ENCODE results near the gene ATG14.

- TF ChIP-seq, protein P1, sequence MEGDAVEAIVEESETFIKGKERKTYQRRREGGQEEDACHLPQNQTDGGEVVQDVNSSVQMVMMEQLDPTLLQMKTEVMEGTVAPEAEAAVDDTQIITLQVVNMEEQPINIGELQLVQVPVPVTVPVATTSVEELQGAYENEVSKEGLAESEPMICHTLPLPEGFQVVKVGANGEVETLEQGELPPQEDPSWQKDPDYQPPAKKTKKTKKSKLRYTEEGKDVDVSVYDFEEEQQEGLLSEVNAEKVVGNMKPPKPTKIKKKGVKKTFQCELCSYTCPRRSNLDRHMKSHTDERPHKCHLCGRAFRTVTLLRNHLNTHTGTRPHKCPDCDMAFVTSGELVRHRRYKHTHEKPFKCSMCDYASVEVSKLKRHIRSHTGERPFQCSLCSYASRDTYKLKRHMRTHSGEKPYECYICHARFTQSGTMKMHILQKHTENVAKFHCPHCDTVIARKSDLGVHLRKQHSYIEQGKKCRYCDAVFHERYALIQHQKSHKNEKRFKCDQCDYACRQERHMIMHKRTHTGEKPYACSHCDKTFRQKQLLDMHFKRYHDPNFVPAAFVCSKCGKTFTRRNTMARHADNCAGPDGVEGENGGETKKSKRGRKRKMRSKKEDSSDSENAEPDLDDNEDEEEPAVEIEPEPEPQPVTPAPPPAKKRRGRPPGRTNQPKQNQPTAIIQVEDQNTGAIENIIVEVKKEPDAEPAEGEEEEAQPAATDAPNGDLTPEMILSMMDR (IDR thresholded peaks at IDR 0.05): no peak
- no peak for TF ChIP-seq EZH2 (IDR thresholded peaks at IDR 0.05)
- no peak for TF ChIP-seq EZH2phosphoT487 (IDR thresholded peaks at IDR 0.05)
Observed at GRCh38 chr14:55359307-55359706, 52.3 kb downstream of the ATG14 start.
